WTC11 (cell line): Measurements from ENCODE around the gene SPEN.
"Not testable (repeated sequence)": the region's sequence is repeated elsewhere in the genome, so short reads cannot be mapped to it uniquely, and the experiment has no call there.

Experiments
- ARID4B ChIP-seq: sonication (generic); formaldehyde crosslinking; IDR thresholded peaks from 2 replicates; pipeline ENCODE4 v1.8.0; 2023; ENCODE audit warnings: missing genetic modification reagents, mild to moderate bottlenecking, borderline replicate concordance
- CBFB ChIP-seq: sonication (generic); formaldehyde crosslinking; IDR thresholded peaks from 2 replicates; pipeline ENCODE4 v1.8.1; 2022; ENCODE audit warnings: mild to moderate bottlenecking, low read depth, missing genetic modification reagents
- CREM ChIP-seq: sonication (generic); formaldehyde crosslinking; IDR thresholded peaks from 2 replicates; pipeline ENCODE4 v1.8.1; 2022; ENCODE audit warnings: mild to moderate bottlenecking, missing genetic modification reagents, moderate library complexity
- CTCF ChIP-seq: fragments of 200-600 bp; IDR thresholded peaks from 2 replicates; pipeline ENCODE4 v1.8.0; 2022; ENCODE audit warnings: antibody characterized with exemption
- ESRRA ChIP-seq: sonication (generic); formaldehyde crosslinking; IDR thresholded peaks from 2 replicates; pipeline ENCODE4 v1.8.1; 2022; ENCODE audit warnings: mild to moderate bottlenecking, missing genetic modification reagents, borderline replicate concordance
- KAT7 ChIP-seq: sonication (generic); formaldehyde crosslinking; IDR thresholded peaks from 2 replicates; pipeline ENCODE4 v1.8.1; 2023; ENCODE audit warnings: missing genetic modification reagents, mild to moderate bottlenecking, borderline replicate concordance
- MLX ChIP-seq: sonication (generic); formaldehyde crosslinking; IDR thresholded peaks from 2 replicates; pipeline ENCODE4 v1.8.1; 2023; ENCODE audit warnings: mild to moderate bottlenecking, missing genetic modification reagents, moderate library complexity
- SP1 ChIP-seq: sonication (generic); formaldehyde crosslinking; conservative IDR thresholded peaks from 2 replicates; pipeline ENCODE4 v1.8.1; 2022; ENCODE audit warnings: missing genetic modification reagents
- TCF7 ChIP-seq: sonication (generic); formaldehyde crosslinking; IDR thresholded peaks from 2 replicates; pipeline ENCODE4 v1.8.0; 2022; ENCODE audit warnings: mild to moderate bottlenecking, low read depth, missing genetic modification reagents, moderate library complexity
- ZBTB43 ChIP-seq: sonication (generic); formaldehyde crosslinking; IDR thresholded peaks from 2 replicates; pipeline ENCODE4 v1.8.1; 2023; ENCODE audit warnings: mild to moderate bottlenecking, missing genetic modification reagents
- ZNF263 ChIP-seq: sonication (generic); formaldehyde crosslinking; IDR thresholded peaks from 2 replicates; pipeline ENCODE4 v1.8.1; 2022; ENCODE audit warnings: low read depth, mild to moderate bottlenecking, moderate library complexity, missing genetic modification reagents
- ZSCAN18 ChIP-seq: fragments of 250-450 bp; sonication (Bioruptor Pico); IDR thresholded peaks from 2 replicates; pipeline ENCODE4 v2.1.2; 2022; ENCODE audit warnings: mild to moderate bottlenecking, moderate library complexity

DNA sequence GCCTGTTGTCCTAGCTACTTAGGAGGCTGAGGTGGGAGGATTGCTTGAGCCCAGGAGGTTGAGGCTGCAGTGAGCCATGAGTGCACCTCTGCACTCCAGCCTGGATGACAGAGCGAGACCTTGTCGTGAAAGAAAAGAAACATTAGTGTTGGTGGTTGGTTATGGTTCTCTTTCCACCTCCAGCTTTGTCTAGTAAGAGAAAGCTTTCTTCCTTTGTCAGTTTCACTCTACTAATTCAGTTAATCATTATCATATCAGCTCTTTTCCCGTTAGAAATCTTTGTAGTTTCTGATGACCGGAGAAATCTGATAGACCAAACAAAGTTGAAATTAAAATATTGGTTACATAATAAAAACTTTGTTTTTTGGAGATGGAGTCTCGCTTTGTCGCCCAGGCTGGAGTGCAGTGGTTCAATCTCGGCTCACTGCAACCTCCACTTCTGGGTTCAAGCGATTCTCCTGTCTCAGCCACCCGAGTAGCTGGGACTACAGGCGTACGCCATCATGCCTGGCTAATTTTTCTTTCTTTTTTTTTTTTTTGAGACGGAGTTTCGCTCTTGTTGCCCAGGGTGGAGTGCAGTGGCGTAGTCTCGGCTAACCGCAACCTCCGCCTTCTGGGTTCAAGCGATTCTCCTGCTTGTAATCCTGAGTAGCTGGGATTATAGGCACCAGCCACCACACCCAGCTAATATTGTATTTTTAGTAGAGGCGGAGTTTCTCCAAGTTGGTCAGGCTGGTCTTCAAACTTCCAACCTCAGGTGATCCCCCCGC lies 49.5 kb downstream of the SPEN start:
- TF ChIP-seq CTCF; ESRRA (CRISPR knock-in tag); CBFB (CRISPR knock-in tag); ZSCAN18 (CRISPR knock-in tag); MLX (CRISPR knock-in tag); ZNF263; KAT7 (CRISPR knock-in tag); SP1 (CRISPR knock-in tag); CREM; ZBTB43 (CRISPR knock-in tag); ARID4B (CRISPR knock-in tag); TCF7 (CRISPR knock-in tag): not testable (repeated sequence)
